SH-SY5Y (cell line): ENCODE data around the gene WDR7.

ENCODE experiments used
- GATA2 ChIP-seq: IDR thresholded peaks from 2 replicates; pipeline ENCODE4 v1.6.1; 2011; ENCODE audit warnings: mild to moderate bottlenecking, low read depth, low read length
- GATA3 ChIP-seq: IDR thresholded peaks from 2 replicates; pipeline ENCODE4 v1.6.1; 2011; ENCODE audit warnings: low read depth, mild to moderate bottlenecking, low read length, moderate library complexity

DNA sequence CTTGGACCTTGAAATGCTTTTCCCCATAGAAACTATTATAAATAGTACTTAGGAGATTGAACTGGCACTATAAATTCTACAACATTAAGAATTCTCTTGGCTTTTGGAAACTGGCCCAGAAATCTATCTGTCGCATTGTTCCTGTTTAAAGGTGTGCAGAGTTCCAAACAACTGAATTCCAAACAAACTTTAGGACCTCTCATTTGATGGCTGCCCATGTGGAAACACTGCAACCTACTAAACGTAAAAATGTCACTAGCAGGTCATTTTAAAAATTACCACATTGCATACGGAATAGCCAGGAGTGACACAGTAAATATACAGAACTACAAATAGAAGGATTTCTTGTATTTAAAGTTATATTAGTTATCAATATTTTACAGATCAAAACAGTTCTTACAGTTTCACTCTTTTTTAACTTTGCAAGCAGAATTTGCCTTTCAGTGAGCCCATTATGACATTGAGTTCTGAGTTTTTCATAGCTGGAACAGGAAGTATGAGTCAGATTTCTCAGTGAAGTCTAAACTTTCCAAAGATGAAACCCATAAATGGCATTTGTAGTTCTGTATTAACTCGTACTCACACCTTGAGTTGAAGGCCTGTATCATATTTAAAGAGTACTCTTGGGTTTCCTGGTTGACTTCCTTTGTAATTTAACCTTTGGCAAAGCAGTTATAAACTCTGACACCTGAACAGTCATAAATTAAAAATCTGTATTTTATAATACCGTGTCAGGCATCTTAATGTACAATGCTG, 353.4 kb downstream of the WDR7 start:
- TF ChIP-seq GATA3 (no peak), GATA2 (no peak)
